ENCODE measurements around the gene ZNF316. TPM values are rescaled to one million over a fixed set of nuclear protein-coding genes. Genes with fewer than 3 reads are reported as not detected.

The ZNF316 gene
- total RNA-seq, 1 donor from 2014 or later, result 60.3 TPM

DNA sequence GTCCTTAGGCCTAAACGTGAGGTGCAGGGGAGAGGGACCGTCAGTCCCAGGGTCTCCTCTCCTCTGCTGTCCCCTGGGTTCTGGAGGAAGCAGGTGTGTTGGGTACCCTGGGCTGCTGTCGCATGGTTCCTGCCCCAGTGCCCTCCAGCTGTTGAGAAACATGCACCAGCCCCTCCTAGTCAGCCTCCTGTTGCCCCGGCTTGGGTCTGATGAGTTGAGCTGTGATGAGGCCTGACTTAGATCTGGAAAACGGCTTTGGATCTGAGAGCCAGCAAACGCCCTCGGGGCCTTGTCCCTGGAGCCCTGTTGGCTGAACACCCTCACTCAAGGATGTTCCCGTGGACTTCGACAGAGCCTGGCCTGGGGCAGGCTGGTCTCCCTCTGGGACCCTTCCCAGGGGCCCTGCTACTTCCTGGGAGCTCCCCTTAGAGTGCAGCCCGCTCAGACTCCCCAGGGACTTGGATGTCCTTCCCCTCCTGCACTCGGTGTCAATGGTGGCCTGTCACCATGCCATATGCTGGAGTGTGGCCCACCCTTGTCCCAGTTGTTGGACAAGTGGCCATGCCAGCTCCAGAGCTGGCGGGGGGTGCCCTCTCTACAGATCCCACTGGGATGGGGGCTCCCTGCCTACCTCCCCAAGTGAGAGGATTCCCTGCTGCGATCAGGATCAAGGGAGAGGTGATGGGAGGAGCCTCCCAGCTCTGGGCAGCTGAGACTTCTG is 12.3 kb downstream of the ZNF316 start:
- DNase-seq (ENCODE audit: low spot score in 2 of 2), result no peak
- TF ChIP-seq, protein P1, sequence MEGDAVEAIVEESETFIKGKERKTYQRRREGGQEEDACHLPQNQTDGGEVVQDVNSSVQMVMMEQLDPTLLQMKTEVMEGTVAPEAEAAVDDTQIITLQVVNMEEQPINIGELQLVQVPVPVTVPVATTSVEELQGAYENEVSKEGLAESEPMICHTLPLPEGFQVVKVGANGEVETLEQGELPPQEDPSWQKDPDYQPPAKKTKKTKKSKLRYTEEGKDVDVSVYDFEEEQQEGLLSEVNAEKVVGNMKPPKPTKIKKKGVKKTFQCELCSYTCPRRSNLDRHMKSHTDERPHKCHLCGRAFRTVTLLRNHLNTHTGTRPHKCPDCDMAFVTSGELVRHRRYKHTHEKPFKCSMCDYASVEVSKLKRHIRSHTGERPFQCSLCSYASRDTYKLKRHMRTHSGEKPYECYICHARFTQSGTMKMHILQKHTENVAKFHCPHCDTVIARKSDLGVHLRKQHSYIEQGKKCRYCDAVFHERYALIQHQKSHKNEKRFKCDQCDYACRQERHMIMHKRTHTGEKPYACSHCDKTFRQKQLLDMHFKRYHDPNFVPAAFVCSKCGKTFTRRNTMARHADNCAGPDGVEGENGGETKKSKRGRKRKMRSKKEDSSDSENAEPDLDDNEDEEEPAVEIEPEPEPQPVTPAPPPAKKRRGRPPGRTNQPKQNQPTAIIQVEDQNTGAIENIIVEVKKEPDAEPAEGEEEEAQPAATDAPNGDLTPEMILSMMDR (IDR thresholded peaks at IDR 0.05), result no peak
- H3K36me3 ChIP-seq, result peaks cover 54 to 80% of the 10 kb centered on the region in 2 donors

DNA sequence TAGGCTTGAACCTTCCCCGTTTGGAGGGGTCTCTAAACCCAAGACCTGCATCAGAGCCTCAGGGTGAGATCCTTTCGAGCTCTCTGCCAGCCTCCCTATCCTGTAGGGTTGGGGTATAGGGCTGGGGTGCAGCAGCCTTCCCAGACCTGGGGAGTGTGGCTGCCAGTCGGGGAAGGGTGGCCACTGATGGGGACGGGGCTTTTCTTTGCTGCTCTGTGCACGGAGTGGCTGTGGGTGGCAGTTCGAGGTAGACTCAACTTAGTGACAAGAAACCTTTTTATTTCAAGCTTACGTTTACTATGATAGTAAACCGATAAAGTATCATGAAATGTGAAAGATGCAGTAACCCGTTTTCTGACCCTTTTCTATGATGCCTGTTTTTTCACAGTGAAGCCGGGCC is 13.0 kb downstream of the ZNF316 start:
- Histone ChIP-seq H3K9me3 (peaks cover 0 to 5% of the 10 kb centered on the region in 2 donors), H3K4me1 (no peaks in the 10 kb centered on the region), H3K36me3 (peaks cover 54 to 80% of the 10 kb centered on the region in 2 donors), H3K27ac (no peak overlapping the region), H3K4me3 (no peak overlapping the region), H3K27me3 (no peaks in the 10 kb centered on the region)
- DNase-seq (ENCODE audit: low spot score in 2 of 2), result no peak
- intact Hi-C loops (cut with DNase I), result no loop called here
- TF ChIP-seq, protein P1 (IDR thresholded peaks at IDR 0.05), result no peak

More for the DNA sequence above, 12.3 kb downstream of the ZNF316 start:
- Histone ChIP-seq H3K9me3 (peaks cover 0 to 5% of the 10 kb centered on the region in 2 donors), H3K4me3 (no peak overlapping the region), H3K4me1 (no peaks in the 10 kb centered on the region), H3K27me3 (no peaks in the 10 kb centered on the region), H3K27ac (no peak overlapping the region)
- intact Hi-C loops (cut with DNase I), result no loop called here

DNA sequence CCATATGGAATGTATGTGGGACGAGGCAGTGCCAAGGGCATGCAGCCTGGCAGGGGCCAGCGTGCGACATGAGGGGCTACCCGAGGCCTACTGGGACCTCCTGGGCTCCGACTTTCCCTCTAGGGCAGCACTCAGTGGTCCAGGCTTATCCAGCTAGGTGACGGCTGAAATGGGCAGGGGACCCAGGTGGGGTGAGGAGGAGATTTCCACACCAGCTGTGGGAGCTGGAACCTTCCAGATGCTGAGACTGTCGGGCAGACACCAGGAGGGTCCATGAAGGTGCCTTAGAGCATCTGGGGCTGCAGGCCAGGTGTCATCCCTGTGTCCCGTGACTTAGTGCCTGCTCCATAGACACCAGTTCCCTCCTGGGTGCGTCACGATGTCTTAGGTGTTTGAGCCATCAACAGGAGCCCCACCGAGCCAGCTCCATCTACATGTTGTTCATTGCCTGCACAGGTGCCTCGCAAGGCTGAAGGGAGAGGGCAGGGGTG is 13.4 kb downstream of the ZNF316 start:
- DNase-seq (ENCODE audit: low spot score in 2 of 2), result peak in 1 of 2 donors; percentile 60
- no peaks in the 10 kb centered on the region for H3K27me3 ChIP-seq
- H3K9me3 ChIP-seq, result peaks cover 0 to 5% of the 10 kb centered on the region in 2 donors
- H3K27ac ChIP-seq, result no peak overlapping the region
- H3K4me1 ChIP-seq, result no peaks in the 10 kb centered on the region
- peaks cover 50 to 80% of the 10 kb centered on the region in 2 donors for H3K36me3 ChIP-seq
- intact Hi-C loops (cut with DNase I), result no loop called here
- TF ChIP-seq, protein P1 (IDR thresholded peaks at IDR 0.05), result no peak
- H3K4me3 ChIP-seq, result no peak overlapping the region

DNA sequence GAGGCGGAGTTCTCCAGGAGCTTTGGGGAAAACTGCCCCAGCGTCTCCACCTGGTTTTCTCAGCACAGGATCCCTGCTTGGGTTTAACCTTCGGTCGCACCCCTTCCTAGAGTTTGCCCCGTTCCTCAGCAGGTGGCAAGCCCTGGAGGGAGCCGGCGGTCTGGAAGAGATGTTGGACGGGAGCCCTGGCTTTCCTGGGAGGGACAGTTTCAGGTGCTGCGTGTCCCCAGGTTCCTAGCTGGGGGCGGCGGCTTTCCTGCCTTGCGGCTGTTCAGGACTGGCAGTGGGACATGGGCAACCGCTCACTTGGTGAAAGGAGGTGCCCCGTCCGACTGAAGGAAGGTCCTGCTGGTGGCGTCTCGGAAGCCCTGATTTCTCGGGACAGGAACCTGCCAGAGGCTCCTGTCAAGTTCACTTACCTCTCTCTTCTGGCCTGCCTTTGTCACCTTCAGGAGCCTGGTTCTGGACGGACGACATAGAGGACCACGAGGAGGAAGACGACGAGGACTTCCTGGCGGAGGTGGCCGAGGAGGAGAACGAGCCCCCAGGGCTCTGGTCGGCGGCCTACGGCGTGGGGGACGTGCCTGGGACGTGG is 14.8 kb downstream of the ZNF316 start:
- no peak overlapping the region for H3K27ac ChIP-seq
- no peaks in the 10 kb centered on the region for H3K4me1 ChIP-seq
- TF ChIP-seq, protein P1 (IDR thresholded peaks at IDR 0.05), result no peak
- no peak for DNase-seq (ENCODE audit: low spot score in 2 of 2)
- intact Hi-C loops (cut with DNase I), result no loop called here
- H3K27me3 ChIP-seq, result no peaks in the 10 kb centered on the region
- peaks cover 0 to 5% of the 10 kb centered on the region in 2 donors for H3K9me3 ChIP-seq
- H3K4me3 ChIP-seq, result no peak overlapping the region
- H3K36me3 ChIP-seq, result peaks cover 42 to 76% of the 10 kb centered on the region in 2 donors

DNA sequence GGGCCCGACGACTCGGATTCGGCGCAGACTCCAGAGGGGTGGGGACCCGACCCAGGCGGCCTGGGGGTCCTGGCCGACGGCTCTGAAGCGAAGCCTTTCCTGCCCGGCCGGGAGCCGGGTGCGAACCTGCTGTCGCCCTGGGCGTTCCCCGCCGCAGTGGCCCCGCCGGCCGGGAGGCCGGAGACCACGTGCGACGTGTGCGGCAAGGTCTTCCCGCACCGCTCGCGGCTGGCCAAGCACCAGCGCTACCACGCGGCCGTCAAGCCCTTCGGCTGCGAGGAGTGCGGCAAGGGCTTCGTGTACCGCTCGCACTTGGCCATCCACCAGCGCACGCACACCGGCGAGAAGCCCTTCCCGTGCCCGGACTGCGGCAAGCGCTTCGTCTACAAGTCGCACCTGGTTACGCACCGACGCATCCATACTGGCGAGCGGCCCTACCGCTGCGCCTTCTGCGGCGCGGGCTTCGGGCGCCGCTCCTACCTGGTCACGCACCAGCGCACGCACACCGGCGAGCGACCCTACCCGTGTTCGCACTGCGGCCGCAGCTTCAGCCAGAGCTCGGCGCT is 15.4 kb downstream of the ZNF316 start:
- TF ChIP-seq, protein P1 (IDR thresholded peaks at IDR 0.05), result no peak

More for the DNA sequence above, 15.4 kb downstream of the ZNF316 start:
- Histone ChIP-seq H3K36me3 (peaks cover 41 to 72% of the 10 kb centered on the region in 2 donors), H3K27ac (no peak overlapping the region), H3K9me3 (peaks cover 0 to 5% of the 10 kb centered on the region in 2 donors), H3K4me3 (no peak overlapping the region), H3K4me1 (no peaks in the 10 kb centered on the region), H3K27me3 (no peaks in the 10 kb centered on the region)
- DNase-seq (ENCODE audit: low spot score in 2 of 2), result no peak
- intact Hi-C loops (cut with DNase I), result no loop called here
